HG02884 (cell line): ENCODE data around the gene CDCP1.

ENCODE experiments used
- ATAC-seq: cut with Tn5 transposase; IDR thresholded peaks from one replicate; pipeline ENCODE4 v1.9.1; 2021; ENCODE audit warnings: mild to moderate bottlenecking, moderate library complexity; ENCODE audit not compliant: unreplicated experiment

Gene CDCP1

GRCh38 chr3:45145681-45146614 is at the start of gene CDCP1:
CDCP1 (minus strand) TSS chr3:45146378; CDS start chr3:45146287, 91 bp downstream.
- ATAC-seq: no peak

GRCh38 chr3:45194791-45195190 is 48.6 kb upstream of the CDCP1 start:
- ATAC-seq: no peak

GRCh38 chr3:45191924-45192417 is 45.8 kb upstream of the CDCP1 start:
- ATAC-seq: no peak

GRCh38 chr3:45191424-45191823 is 45.2 kb upstream of the CDCP1 start:
- ATAC-seq: no peak

GRCh38 chr3:45188719-45189659 is 42.8 kb upstream of the CDCP1 start:
- ATAC-seq: no peak

- ATAC-seq: no peak
Measured at GRCh38 chr3:45187694-45188141, 41.5 kb upstream of the CDCP1 start.

GRCh38 chr3:45186871-45187270 is 40.7 kb upstream of the CDCP1 start:
- ATAC-seq: no peak

GRCh38 chr3:45185461-45185860 is 39.3 kb upstream of the CDCP1 start:
- ATAC-seq: no peak

- no peak for ATAC-seq
Measured at GRCh38 chr3:45185052-45185451, 38.9 kb upstream of the CDCP1 start.

GRCh38 chr3:45183872-45184262 is 37.7 kb upstream of the CDCP1 start:
- no peak for ATAC-seq

- ATAC-seq: no peak
Measured at GRCh38 chr3:45182915-45183871, 37.0 kb upstream of the CDCP1 start.

- no peak for ATAC-seq
Measured at GRCh38 chr3:45181496-45181895, 35.3 kb upstream of the CDCP1 start.

- no peak for ATAC-seq
Measured at GRCh38 chr3:45180899-45181298, 34.7 kb upstream of the CDCP1 start.

GRCh38 chr3:45180051-45180450 is 33.9 kb upstream of the CDCP1 start:
- ATAC-seq: no peak

- ATAC-seq: no peak
Measured at GRCh38 chr3:45179163-45179562, 33.0 kb upstream of the CDCP1 start.

- ATAC-seq: no peak
Measured at GRCh38 chr3:45178183-45179023, 32.2 kb upstream of the CDCP1 start.

- ATAC-seq: no peak
Measured at GRCh38 chr3:45176912-45177311, 30.7 kb upstream of the CDCP1 start.

- no peak for ATAC-seq
Measured at GRCh38 chr3:45174234-45174633, 28.1 kb upstream of the CDCP1 start.

GRCh38 chr3:45173776-45174175 is 27.6 kb upstream of the CDCP1 start:
- no peak for ATAC-seq
